GM13977 (cell line): ENCODE results near the gene DNAJC27.
"Not testable (repeated sequence)": the region's sequence is repeated elsewhere in the genome, so short reads cannot be mapped to it uniquely, and the experiment has no call there.

Source experiments
- DNase-seq: peaks from one replicate; pipeline ENCODE4 v3.0.0; 2012; ENCODE audit warnings: low spot score
- CTCF ChIP-seq: IDR thresholded peaks from 2 replicates; pipeline ENCODE4 v1.5.1; 2012; ENCODE audit warnings: mild to moderate bottlenecking, control low read depth; ENCODE audit not compliant: insufficient read depth; ENCODE audit errors: extremely low read depth, missing control alignments
- in situ Hi-C: fragments of 300-500 bp; cut with MboI; formaldehyde crosslinking; loops from one replicate; pipeline ENCODE4 v1.12.0; 2022; ENCODE audit warnings: low sequenced_read_pairs, low pct_unique_long_range_greater_than_20kb, mixed read lengths, inconsistent platforms; ENCODE audit not compliant: unreplicated experiment

The DNAJC27 gene

GRCh38 chr2:24971536-24972314, at the start of gene DNAJC27:
DNAJC27 (minus strand) TSS chr2:24971955; CDS start chr2:24971904, 51 bp downstream.
- in situ Hi-C loops = no loop called here
- TF ChIP-seq CTCF = no peak
- peak; percentile 96 for DNase-seq

DNA sequence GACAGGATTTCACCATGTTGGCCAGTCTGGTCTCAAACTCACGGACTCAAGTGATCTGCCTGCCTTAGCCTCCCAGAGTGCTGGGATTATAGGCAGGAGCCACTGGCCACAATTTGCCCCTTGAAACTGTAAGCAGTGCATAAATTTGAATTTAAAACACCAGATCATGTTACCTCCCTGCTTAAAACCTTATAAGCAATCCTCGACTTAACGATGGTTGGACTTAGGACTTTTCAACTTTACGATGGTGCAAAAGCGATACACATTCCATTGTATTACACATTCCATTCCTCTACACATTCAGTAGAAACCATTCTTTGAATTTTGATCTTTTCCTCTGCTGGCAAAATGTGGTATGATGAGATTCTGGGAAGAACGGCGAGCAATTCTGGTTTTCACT, 46.9 kb upstream of the DNAJC27 start:
- in situ Hi-C loops = no loop called here
- DNase-seq = no peak

GRCh38 chr2:25014631-25015030, 42.9 kb upstream of the DNAJC27 start:
- no peak for TF ChIP-seq CTCF
- in situ Hi-C loops = no loop called here
- DNase-seq = no peak

More for the DNA sequence above, 46.9 kb upstream of the DNAJC27 start:
- no peak for TF ChIP-seq CTCF

GRCh38 chr2:25011342-25011741, 39.6 kb upstream of the DNAJC27 start:
- DNase-seq, in situ Hi-C loops: not testable (repeated sequence)

DNA sequence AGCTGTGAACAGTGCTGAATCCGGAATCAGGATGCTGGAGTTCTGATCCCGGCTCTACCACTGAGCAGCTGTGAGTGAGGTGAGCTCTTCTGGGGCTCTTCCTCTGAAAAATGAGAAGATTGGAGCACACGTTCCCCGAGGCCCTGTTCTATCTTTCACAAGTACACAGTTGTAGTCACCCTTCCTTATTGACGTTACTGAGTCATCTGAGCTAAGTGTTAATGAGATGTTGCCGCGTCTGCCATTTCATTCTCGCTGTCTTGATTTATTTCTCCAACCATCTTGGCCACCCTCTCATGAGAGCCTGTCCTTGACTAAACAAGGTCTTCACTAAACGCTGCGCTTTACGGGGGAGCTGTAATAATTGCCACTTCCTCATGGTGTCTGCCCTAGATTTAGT, 38.2 kb upstream of the DNAJC27 start:
- DNase-seq = no peak
- in situ Hi-C loops = no loop called here
- no peak for TF ChIP-seq CTCF

DNA sequence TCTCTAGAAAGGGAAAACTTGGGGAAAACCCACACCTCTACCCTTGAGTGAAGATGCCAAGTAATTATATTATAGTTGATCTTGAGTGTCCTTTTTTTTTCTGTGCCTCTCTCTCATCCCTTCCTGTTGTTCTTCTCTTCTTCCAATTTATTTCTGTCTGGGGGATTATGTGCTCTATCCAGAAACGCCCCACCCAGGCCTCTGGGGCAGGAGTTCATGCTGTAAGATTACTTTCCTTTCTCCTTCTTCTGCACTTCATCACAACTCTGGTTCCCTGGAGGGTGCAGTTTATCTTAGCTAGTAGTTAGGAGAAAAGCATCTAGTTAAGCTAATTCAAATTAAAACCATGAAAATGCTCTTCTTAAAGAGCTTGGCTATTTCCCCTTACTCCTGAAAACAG, 30.3 kb upstream of the DNAJC27 start:
- TF ChIP-seq CTCF = no peak
- in situ Hi-C loops = no loop called here
- no peak for DNase-seq

DNA sequence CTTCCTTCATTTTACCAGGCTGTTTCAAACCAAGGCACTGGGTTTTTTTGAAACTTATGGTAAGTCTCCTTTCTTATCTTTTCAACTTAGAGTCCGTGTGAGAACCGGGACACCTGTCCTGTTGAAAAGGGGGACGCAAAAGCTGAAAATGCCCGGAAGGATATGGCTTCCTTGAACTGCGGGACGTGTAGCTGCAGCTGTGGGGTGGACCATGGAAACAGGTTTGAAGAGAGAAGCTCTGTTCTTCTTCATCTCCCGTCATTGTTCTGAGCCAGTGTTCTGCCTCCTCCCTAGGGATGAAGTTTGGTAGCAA, 29.5 kb upstream of the DNAJC27 start:
- no peak for DNase-seq
- in situ Hi-C loops = no loop called here
- TF ChIP-seq CTCF = no peak
